GM19395 (cell line): Measurements from ENCODE around the gene PIGO.

ENCODE experiments used
- ATAC-seq: cut with Tn5 transposase; IDR thresholded peaks from one replicate; pipeline ENCODE4 v1.9.1; 2021; ENCODE audit warnings: mild to moderate bottlenecking, moderate library complexity; ENCODE audit not compliant: unreplicated experiment

PIGO gene

DNA sequence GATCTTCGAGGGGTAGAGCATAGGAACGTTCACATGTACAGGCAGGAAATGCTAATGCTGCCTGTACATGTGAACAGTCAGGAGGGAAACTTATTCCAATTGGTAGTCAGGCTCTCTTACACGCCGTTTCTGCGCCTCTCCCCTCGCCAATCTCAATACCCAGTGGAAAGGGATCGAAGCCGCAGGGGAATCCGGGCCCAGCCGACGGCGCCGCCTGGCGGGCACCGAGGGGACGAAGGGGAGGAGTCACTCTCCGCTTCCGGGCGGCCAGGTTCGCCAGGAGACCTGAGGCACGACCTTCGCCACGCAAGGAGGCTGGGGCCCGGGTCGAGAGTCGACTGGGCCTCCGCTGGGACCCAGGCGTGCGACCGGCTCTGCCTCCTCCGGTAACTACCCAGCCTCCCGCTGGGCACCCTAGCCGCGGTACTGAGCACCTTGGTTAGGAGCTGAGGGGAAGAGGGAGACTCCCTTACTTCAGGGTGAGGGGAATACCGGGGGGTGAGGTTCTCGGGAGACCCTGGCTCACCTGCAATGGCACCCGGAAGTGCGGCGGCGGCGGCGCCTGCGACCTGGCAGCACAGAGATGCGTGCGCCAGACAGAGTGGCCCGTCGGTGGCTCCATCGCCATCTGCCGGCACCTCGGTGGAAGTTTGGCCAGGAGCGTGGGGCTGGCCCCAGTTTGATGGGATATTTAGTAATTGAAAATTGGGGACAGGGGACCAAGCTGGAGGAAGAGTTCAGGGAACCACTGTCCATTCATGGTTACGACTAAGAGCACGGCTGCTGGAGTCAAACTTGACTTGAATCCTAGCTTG, at the start of gene PIGO:
TSS of gene PIGO (minus strand) at position 557 of the 815 bp plus-strand sequence. CDS start 1,026 bp downstream, outside the sequence.
- ATAC-seq, result peak; percentile 90

DNA sequence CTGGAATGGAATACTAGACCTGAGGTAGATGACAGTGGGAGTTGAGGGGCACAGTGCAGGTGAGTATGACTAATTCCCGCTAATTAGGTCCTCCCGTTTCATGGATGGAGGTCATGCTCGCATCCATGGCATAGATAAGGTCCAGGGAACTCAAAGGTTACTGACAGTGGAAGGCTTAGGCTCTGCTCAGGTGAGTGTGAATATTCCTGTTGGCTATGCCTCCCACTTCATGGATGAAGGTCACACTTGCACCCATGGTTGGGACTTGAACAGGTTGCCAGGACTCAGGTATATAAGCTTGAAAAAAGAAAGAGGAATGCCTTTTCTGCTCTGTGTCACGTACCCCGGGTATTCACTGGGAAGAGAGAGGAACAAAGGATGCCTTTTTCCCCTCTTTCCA, 45.6 kb upstream of the PIGO start:
- ATAC-seq, result no peak

DNA sequence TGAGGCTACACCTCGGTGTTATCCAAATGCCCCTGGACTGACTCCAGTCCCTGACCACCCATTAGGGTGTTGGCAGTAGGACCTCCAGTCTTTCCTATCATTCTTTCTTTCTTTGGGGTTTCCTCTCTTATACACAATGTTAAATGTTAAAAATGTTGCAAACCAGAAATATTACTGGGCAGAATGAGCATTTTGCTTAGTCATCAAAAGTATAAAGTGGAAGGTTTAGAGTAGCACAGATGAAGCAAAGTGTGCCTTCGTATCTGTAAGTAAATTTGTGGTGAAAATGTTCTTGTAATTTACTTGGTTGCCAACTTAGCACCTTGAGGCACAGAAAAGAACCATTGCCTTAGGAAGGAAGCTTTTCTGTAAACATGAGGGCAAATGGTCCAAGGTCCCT, 43.7 kb upstream of the PIGO start:
- ATAC-seq, result no peak

DNA sequence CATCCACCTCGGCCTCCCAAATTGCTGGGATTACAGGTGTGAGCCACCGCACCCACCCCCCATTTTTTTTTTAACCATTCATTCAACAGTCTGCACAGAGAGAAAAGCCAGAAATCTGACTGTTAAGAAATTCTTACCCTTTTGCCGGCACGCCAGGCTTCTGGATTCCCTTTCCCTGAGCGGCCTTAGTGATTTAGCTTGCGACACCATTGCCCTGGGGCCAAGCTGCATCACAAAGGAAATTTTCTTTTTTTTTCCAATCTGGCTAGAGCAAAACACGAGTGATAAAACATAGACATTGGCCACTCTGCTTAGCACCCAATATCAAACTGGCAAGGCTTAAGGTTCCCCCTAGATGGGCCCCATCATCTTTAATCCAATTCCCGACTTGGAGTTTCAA, 40.5 kb upstream of the PIGO start:
- no peak for ATAC-seq

DNA sequence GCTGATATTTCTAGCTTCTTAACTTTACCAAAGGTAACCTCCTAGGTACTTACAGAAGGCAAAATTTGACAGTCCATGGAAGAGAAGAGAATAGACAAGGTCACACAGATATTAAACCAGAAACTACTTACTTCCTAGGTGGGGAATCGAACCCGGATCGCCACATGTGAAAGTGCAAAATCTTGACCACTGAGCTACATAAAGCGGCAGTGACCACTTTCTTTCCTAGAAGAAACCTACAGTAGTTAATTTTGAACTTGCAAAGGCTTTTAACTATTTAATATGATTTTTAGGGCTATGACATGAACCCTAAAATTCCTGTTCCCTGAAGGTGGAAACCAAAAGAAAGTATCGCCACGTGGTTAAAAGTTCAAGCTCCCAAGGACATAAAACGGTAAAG, 39.6 kb upstream of the PIGO start:
- ATAC-seq, result no peak

DNA sequence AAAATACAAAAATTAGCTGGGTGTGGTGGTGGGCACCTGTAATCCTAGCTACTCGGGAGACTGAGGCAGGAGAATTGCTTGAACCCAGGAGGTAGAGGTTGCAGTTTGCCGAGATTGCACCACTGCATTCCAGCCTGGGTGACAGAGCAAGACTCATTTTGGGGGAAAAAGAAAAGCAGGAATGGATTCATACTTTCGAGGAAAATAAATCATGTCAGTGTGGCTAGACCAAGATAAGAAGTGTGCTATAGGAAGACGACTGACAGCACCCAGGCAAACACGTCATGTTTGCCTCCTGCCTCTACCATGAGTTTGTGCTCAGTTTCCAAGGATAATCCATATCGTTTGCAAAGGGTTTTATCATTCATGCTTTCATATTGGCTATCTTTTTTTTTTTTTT, 38.5 kb upstream of the PIGO start:
- ATAC-seq, result no peak

DNA sequence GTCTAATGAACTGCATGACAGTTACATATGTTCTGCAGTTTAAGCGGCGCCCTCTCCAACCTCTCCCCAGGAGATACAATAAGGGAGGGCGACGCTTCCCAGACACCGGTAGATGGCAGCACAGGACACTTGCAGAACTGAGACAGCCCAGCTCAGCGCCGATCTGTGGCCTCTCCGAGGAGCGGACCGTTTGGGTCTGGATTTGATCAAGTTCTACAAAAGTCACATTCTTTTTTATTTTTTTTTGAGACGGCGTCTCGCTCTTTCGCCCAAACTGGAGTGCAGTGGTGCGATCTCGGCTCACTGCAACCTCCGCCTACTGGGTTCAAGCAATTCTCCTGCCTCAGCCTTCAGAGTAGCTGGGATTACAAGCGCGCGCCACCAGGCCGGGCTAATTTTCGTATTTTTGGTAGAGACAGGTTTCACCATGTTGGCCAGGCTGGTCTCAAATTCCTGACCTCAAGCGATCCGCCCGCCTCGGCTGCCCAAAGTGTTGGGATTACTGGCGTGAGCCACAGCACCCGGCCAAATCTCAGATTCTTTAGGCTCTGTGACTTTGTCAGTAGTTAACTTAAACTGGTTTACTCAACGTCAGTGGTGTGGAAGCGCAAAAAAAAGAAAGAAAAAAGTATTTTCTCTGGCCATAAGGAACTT, 20.6 kb upstream of the PIGO start:
- peak; percentile 53 for ATAC-seq

DNA sequence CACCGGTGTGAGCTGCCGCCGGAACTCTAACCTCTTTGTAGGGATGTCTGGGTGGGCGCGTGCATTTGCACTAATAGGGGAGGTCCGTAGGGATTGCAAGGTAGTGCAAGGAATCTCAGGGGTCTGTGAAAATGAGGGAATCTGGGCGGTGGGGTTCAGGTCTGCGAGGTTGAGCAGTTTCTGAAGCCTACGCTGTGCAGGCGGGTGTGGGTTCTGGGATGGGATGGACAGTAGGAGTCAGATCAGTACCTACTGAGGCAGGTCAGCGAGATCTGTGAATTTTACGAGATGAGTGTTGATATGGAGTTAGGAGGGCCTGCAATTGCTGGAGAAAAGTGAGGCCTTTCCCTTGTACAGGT, 20.1 kb upstream of the PIGO start:
- no peak for ATAC-seq

DNA sequence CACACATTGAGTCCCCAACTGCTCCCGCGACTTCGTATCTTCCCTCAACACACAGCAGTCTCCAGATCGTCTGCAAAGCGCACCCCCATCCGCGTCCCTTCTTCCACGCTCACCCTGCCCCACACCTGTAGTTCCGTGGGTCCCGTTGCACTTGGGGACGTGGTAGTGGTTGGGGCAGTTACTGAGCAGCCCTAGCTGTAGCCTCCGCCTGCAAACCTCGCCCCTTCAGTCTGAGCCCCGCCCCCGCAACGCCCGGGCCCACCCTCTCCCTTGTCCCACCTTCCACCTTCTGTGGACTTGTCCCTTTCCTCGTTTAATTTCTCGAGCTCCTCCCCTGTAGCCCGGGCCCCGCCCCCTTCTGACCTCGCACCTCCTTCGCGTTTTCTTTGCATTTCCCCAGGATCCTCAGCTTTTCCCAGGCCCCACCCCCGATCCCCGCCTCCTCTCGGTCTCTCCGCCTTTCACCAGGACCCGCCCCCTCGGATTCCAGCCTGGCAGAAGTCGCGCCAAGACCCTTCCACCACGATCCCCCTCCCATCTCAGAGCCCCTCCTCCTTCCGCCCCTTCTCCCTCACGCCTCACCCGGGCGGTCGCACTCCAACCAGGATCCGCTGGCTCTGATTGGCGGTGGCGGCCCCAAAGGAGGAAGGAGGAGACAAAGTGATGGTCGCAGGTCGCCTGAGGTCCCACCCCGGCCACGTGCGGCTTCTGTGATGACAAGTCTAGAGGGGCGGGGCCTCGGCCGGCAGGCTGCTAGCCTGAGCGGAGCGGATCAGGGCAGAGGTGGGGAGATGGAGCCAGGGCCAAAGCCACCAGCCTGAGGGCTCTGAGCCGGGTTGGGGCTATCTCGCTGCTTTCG, 19.5 kb upstream of the PIGO start, which contains the start of gene ATOSB:
TSS of gene ATOSB (minus strand) at position 183 of the 859 bp plus-strand sequence. CDS start 7,588 bp downstream, outside the sequence.
- ATAC-seq, result peak; percentile 64

DNA sequence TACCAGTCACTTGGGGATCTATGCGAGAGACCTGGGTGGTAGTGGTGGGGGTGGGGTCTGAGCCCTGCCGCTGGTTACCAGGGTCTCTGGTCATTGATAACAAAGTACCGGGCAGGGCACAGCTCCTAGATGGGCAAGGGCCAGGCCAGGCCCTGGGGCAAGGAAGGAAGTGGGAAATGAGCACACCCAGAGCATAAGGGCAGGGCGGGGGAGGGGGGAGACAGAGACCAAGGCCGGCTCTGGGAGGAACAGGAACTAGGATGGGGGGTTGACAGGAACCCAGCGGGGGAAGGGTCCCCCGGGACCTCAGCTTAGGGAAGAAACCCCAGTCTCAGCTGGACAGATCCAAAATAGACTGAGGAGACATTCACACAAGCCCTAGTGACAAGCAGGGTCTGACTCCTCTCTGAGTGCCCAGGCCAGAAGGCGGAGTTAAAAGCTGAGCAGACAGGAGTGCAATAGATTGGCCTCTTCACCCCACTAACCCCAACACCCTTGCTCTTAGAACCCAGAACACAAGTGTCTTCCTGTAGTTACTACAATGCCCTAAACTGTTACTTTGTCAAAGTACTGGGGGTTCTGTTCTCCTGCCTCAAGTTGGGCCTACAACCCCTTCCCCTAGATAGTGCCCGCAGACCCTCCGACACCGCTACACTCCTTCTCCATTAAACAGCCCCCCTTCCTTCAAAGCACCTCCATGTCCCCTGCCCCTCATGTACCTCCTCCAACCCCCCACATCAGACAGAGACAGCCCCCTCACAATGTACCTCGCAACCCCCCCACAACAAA, 18.6 kb upstream of the PIGO start:
- ATAC-seq, result no peak

DNA sequence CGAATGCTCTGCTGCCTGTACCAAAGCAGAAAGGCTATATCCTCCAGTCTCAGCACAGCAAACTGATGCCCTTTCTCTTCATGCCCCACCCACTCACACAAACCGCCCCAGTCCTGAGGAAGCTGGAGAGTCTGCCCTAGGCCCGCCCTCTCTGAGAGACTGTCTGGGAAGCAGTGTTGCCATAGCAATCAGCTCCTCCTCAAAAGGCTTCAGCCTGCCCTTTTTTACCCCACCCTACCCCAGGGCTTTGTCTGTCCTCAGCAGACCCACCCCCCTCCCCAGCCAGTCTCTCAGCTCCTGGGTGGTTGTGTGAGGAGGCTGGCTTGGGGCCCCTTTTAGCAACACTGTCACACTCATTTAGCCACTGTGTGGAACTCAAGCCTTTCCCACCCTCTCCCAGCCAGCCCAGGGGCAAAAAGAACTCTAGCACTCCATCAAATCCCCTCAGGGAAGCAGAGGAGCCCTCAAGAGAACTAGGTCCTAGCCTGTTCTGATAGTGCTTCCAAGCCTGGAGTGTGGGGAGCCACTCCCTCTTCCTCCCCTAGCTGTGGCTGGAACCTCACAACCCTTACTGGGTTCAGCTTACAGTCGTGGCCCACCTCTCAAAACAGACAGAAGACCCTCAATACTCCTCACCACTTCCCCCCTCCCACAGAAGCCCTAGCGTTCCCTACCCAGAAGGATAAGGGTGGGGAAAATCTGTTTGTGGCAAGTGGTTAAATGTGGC, 17.9 kb upstream of the PIGO start:
- no peak for ATAC-seq

DNA sequence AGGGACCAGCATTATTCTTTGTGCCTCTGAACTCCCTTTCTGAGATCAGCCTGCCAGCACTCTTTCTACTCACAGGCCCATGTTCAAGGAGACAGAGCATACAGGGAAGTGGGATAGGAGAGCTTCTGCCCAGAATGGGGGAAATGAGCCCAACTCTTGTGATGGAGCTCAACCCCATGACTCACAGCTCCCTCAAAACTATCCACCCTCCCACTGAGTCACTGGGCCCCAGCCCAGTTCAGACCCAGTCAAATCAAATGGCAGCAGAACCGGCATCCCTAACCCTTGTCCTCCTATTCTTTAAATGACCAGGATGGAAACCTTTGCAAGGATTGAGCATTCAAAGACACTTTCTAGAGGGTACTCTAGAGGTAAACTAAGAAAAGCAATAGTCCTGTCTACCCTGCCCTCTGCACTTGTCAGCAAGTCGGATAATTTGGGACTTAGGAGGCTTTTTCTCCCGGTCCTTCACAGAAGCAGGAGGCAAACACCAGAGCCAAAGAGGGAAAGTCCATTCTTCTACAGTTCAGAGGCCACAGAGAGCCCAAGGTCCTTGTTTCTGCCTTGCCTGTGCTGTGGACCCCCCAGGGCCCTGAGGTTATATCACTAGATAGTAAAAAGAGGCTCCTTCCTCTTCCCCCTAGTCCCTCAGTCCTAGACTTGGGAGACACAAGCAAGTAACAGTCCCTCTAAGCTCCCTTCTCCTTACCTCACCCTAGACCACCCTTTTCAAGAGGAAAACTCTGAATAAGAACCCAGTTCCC, 16.0 kb upstream of the PIGO start:
- no peak for ATAC-seq

DNA sequence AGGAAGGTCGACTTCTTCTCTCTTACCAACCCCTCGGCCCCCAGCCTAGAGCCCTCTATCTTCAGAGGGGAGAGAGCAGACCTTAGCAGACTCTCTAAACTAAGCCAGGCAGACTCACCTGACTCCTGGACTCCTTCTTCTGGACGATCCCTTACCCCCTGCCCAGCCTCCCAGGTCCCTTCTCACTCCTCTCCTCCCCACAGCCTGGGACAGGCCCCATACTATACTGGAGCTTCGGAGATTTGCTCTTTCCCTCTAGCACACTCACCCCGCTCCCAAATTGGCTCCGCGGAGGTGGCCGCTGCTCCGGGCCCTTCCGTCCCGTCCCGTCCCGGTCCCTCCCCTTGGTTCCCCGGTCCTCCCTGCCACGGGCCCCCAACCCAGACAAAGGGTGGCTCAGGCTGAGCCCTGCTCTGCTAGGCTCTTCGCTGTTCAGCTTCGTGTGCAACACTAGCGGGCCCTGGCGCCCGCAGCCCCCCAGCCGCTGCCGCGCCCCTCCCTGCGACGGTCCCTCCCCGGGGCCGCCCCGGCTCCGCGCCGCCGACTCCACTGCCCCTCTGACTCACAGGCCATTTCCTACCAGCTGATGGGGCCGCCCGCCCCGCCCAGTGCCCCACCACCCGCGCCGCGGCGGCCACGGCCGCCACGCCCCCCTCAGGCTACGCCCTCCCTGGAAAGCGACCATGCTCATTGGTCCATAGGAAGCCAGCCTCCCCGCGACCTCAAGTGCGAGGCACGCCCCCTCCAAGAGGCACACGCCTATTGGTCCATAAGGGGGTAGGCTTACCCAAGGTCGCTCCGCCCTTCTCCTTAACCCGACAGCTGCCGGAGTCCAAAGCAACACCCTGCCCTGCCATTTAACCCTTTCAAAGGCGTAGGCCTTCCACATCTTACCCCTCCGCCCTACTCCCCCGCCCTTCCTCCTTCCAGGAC, 14.9 kb upstream of the PIGO start:
- ATAC-seq, result peak; percentile 70

DNA sequence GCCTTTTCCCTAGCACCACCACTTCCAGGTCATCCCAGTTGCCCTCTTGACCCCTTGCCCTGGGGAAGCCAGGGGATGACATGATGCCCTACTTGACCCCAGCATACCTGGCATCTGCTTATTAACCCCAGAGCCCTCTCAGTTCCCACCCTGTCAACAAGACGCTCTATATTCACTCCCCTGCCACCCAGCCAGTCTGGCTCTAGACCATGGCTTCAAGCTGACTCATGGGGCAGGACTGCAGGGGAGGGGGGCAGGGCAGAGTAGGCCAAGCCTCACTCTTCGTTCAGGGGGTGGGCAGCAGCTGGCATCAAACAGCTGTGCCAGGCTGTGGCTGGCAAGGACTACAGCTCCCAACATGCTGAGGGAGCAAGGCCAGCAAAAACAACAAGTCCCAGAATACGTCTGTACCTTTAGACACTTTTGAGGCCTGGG, 14.0 kb upstream of the PIGO start:
- no peak for ATAC-seq

DNA sequence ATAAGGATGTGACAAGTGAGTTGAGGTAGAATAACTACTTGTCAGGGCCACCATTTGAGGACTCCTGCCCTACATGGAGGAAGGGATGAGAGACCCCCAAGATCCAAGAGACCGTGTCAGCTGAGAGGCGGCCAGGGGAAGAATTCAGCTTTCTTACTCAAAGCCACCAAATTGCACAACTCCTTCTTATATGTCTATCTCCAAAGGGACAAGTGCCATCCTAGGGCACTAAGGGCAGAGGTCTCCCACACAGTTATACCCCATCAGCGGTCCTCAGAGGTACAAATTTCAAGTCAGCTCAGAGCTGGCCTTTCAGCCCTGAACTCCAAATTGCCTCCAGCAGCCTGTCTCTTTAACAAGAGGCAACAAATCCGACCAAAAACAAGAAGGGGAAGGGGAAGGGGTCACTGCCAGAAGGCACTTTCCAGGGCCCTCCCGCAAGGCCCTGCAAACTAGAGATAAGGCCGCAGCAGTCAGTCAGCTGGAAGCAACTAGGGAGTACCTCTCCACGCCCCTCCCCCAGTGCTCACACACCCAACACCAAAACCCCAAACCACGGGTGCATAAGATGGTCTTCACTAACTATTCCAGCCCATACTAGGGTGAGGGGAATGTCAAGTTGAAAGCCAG, 12.7 kb upstream of the PIGO start:
- no peak for ATAC-seq

DNA sequence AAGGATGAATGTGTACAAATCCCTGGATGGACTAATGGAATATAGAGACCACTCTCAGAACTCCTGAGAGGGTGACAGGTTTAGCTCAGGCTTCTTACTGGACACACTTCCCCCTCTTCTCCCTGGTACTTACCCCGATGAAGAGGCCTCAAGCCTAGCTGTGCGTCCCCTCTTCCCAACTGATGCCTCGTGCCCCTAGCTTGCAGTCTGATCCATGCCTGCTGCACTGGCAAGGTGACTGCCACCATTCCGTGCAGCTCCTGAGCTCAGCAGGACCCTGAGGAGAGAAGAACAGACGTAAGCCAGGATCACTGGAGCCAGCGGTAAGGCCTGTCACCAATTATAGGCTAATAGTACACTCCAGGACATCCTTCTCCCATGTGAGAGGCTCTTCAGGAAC, 12.1 kb upstream of the PIGO start:
- no peak for ATAC-seq
